GM06990 (cell line): ENCODE results near the gene LAMA2.

ENCODE experiments used
- DNase-seq: peaks from one replicate; pipeline ENCODE4 v3.0.0-alpha.2; 2011; ENCODE audit not compliant: insufficient read length; ENCODE audit errors: extremely low read depth
- H3K27me3 ChIP-seq: replicated peaks from 2 replicates; pipeline ENCODE4 v1.6.0; 2011; ENCODE audit warnings: low read length; ENCODE audit not compliant: control insufficient read depth, insufficient read depth
- H3K36me3 ChIP-seq: 2 replicates; pipeline ENCODE4 v1.5.1; 2011; ENCODE audit warnings: low read length; ENCODE audit not compliant: control insufficient read depth, insufficient read depth
- H3K4me3 ChIP-seq: replicated peaks from 2 replicates; pipeline ENCODE4 v1.5.1; 2011; ENCODE audit warnings: low read depth, mild to moderate bottlenecking, control low read depth, low read length
- TF ChIP-seq, protein P1 (sequence below): IDR thresholded peaks from 2 replicates; pipeline ENCODE4 v1.5.1; 2011; ENCODE audit warnings: low read length, control low read depth, mild to moderate bottlenecking, inconsistent platforms; ENCODE audit not compliant: insufficient read depth, poor library complexity, severe bottlenecking

LAMA2 gene

DNA sequence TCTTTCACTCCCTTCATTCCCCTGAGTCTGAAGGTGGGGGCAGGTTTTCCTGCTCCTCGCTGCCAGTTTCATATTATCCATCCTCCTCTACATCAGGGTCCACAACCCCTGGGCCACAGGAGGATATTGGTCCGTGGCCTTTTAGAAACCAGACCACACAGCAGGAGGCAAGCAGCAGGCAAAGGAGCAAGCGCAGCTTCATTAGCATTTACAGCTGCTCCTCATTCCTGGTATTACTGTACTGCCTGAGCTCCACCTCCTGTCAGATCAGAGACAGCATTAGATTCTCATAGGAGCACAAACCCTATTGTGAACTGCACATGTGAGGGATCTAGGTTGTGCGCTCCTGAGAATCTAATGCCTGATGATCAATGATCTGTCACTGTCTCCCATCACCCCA is 446.7 kb downstream of the LAMA2 start:
- Histone ChIP-seq H3K27me3 (no peaks in the 10 kb centered on the region), H3K4me3 (no peak overlapping the region), H3K36me3 (no peaks in the 10 kb centered on the region)
- TF ChIP-seq, protein P1, sequence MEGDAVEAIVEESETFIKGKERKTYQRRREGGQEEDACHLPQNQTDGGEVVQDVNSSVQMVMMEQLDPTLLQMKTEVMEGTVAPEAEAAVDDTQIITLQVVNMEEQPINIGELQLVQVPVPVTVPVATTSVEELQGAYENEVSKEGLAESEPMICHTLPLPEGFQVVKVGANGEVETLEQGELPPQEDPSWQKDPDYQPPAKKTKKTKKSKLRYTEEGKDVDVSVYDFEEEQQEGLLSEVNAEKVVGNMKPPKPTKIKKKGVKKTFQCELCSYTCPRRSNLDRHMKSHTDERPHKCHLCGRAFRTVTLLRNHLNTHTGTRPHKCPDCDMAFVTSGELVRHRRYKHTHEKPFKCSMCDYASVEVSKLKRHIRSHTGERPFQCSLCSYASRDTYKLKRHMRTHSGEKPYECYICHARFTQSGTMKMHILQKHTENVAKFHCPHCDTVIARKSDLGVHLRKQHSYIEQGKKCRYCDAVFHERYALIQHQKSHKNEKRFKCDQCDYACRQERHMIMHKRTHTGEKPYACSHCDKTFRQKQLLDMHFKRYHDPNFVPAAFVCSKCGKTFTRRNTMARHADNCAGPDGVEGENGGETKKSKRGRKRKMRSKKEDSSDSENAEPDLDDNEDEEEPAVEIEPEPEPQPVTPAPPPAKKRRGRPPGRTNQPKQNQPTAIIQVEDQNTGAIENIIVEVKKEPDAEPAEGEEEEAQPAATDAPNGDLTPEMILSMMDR = no peak
- DNase-seq = no peak

DNA sequence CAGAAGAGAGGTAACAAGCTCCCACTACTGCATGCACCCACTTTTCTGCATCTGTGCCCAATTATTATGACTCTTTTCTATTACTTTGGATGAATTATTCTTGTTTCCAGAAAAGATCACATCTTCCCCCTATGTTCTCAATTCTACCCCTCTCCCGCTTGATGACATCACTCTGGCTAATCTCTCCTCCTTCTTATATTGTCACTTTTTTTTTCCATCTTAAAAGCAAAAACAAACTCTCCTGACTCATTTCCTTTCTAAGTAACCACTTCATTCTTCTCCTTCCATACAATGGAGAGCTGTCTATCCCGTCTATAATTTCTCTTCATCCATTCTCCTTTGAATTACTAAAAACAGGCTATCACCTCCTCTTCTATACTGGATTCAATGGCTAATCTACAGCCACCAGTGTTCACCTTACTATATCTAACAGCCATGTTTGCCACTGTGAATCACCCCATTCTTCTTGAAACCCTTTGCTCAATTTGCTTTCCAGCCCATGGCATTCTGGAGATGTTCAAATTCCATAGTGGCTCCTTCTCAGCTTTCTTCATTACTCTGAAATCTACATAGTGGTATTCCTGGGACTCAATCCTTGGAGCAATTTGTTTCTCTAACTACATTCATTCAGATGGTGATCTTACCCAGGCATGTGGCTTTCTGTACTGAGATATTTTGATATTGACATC is 448.7 kb downstream of the LAMA2 start:
- TF ChIP-seq, protein P1 = no peak
- no peaks in the 10 kb centered on the region for H3K27me3 ChIP-seq
- no peaks in the 10 kb centered on the region for H3K36me3 ChIP-seq
- DNase-seq = no peak
- no peak overlapping the region for H3K4me3 ChIP-seq

DNA sequence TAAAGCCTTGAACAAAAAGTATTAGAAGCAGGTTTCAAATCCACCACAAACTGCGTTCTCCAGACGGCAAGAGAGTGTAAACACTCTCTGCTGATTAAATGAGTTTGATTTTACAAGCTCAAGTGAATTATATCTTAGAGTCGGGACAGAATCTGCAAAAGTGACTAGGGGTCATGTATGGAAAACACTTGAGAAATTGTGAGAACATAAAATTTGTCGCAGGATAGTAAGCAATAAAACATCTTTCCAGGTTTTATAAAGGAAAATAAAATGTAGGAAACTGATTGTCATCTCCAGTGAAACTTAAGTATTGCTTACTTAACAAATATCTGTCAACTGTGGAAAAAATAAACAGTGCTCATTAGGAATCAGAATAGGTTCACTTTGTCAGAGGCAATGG is 452.9 kb downstream of the LAMA2 start:
- DNase-seq = no peak
- H3K27me3 ChIP-seq = no peaks in the 10 kb centered on the region
- H3K4me3 ChIP-seq = no peak overlapping the region
- no peaks in the 10 kb centered on the region for H3K36me3 ChIP-seq
- TF ChIP-seq, protein P1 = no peak

DNA sequence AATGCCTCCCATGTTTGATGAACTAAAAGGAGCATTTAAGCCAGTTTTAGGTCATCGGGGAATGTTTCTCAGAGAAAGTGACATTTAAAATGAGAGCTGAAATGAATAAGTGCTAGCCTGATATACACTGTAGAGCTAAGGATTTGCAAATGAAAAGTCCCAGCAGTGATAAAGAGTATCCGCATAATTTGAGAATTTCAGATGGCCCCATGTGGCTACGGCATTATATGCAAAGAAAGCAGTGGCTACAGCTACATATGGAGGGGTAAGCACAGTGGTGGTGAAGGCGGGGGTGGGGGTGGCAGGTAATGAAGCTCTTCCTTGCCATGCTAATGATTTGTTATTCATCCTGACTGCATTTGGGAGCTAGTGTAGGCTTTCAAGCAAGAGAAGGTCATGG is 455.7 kb downstream of the LAMA2 start:
- Histone ChIP-seq H3K4me3 (no peak overlapping the region), H3K36me3 (no peaks in the 10 kb centered on the region), H3K27me3 (no peaks in the 10 kb centered on the region)
- DNase-seq = no peak
- TF ChIP-seq, protein P1 = no peak

DNA sequence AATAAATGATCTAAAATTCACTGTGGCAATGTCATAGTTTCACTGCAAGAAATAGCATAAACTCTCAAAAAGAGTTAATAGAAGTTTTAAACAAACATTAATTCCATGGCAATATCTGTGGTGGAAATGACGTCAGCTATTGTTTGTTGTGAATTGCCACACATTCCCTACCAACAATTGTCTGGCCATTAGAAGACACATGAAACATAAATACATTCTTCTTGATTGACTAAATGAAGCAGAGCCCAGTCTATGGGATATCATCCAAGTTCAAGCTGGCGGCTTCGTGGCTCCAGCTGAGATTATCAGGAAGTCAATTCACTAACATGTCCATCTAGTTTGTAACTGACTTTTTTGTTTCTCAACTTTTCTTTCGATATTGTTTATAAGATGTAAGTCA is 458.0 kb downstream of the LAMA2 start:
- H3K27me3 ChIP-seq = no peaks in the 10 kb centered on the region
- DNase-seq = no peak
- TF ChIP-seq, protein P1 = no peak

DNA sequence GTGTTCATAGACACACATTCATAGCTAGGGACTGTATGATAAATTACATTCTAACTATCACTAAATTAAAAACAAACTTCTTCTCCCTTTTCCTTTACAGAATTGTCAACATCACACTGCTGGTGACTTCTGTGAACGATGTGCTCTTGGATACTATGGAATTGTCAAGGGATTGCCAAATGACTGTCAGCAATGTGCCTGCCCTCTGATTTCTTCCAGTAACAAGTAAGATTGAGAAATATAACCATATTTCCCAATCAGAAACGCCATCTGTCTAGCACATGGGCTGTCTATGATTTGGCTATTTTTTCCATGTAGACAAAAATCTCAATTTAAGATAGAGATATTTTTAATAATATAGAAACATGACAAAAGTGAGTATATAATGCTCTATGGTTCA is 459.3 kb downstream of the LAMA2 start:
- TF ChIP-seq, protein P1 = no peak
- no peaks in the 10 kb centered on the region for H3K36me3 ChIP-seq
- H3K4me3 ChIP-seq = no peak overlapping the region
- no peaks in the 10 kb centered on the region for H3K27me3 ChIP-seq
- DNase-seq = no peak

More for the DNA sequence above, 458.0 kb downstream of the LAMA2 start:
- no peaks in the 10 kb centered on the region for H3K36me3 ChIP-seq
- no peak overlapping the region for H3K4me3 ChIP-seq
